ENCODE results near the gene SH3BGRL2.

GRCh38 chr6:79704200-79704599, 73.1 kb downstream of the SH3BGRL2 start:
- no peak for TF ChIP-seq CTCF (conservative IDR thresholded peaks at IDR 0.05; ENCODE audit: low read depth, low read length)
- no peak for TF ChIP-seq EZH2 (IDR thresholded peaks at IDR 0.05; ENCODE audit: low read length, unreplicated experiment)
- no peak for TF ChIP-seq EZH2phosphoT487 (IDR thresholded peaks at IDR 0.05; ENCODE audit: borderline replicate concordance, low read length)

Data from PC-3 (cell line).